Spleen (tissue), 7 donors: ENCODE measurements around the gene SOX6.
"Not testable (repeated sequence)": the region's sequence is repeated elsewhere in the genome, so short reads cannot be mapped to it uniquely, and the experiment has no call there.

Source experiments
- CTCF ChIP-seq, 11 experiments: fragments of 200-600 bp in 7 of 11; fragments of 450-650 bp in 4 of 11; sonication (generic) in 4 of 11; IDR thresholded peaks in 8 of 11; conservative IDR thresholded peaks in 3 of 11; 1 replicate in 7 of 11; 2 replicates in 4 of 11; pipeline versions ENCODE4 v1.4.0 to v1.8.0; 2016 to 2021; ENCODE audit warnings: antibody characterized with exemption in 11 of 11, inconsistent platforms in 4 of 11, mild to moderate bottlenecking in 1 of 11
- POLR2A ChIP-seq, 3 donors: fragments of 450-650 bp; IDR thresholded peaks; one replicate each; pipeline ENCODE4 v1.5.1; 2017; ENCODE audit warnings: antibody characterized with exemption in 3 of 3, mild to moderate bottlenecking in 1 of 3
- POLR2AphosphoS5 ChIP-seq, 3 donors: sonication (generic); formaldehyde crosslinking; IDR thresholded peaks; one replicate each; pipeline ENCODE4 v1.5.1; 2017; ENCODE audit warnings: antibody characterized with exemption in 3 of 3
- donor health status: DM: no; HTN: no; CAD: no; lungs with moderate emphysema.
- donor health status: DM: no; HTN: no; CAD: no.
- donor health status: DM: no; HTN: no; CAD: no.

- TF ChIP-seq CTCF (IDR thresholded peaks at IDR 0.05 in 8 of 11, conservative IDR thresholded peaks at IDR 0.05 in 3 of 11); POLR2A (IDR thresholded peaks at IDR 0.05); POLR2AphosphoS5 (IDR thresholded peaks at IDR 0.05): not testable (repeated sequence)
These were observed 214.7 kb downstream of the SOX6 start for GRCh38 chr11:16141614-16142013.
